ENCODE results near the gene RPGR. TPM values are rescaled to one million over a fixed set of nuclear protein-coding genes. Genes with fewer than 3 reads are reported as not detected.

Gene RPGR
- total RNA-seq, 1 experiment from 2014 or later, result 8.3 TPM

DNA sequence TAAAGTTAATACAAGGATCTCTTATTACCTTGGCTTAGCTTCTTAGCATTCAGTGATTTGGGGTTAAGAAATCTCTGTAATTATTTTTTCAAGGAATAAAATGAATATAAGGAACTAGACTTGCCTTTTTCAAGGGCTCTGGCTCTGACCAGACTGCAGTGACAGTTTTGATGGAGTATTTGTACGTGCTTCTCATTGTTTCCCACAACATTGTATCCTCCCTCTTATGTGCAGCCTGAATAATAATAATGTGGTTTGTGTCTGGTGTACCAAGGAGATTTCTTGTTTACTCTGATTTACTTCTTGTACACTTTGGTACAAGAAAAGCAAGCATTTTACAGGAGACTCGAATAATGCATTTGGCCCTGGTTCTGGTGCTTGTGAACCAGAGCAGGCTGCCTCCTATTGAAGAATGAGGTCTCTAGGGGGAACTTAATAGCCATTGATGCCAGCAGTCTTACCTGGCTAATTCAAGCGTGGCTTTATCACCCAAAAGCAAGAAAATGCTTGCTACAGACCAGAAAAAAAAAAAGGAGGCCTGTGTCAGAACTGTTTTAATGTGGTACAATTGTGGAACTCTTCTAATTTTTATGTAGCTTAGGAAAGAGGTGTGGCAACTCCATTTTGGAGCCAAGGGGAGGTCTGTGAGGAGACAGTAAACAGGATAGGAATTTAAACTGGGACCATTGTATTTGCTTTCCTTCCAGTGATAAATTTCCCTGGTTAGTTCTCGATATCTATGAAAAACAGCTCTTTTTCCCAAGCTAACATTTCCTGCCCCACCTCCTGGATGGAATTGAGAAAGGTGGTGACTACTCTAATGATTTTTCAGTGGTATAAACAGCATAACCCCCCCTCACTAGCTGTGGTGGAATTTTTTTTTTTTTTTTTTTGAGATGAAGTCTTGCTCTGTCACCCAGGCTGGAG lies 30.7 kb upstream of the RPGR start:
- ATAC-seq (no peak), DNase-seq (no peak)
- no TSS peak for BruUV-seq (replicated peaks)
- Histone ChIP-seq H4K20me1 (ENCODE audit: low read length) (no peaks in the 10 kb centered on the region), H3K79me2 (ENCODE audit: low read length) (no peaks in the 10 kb centered on the region), H3K9ac (ENCODE audit: low read length) (no peak overlapping the region), H3K9me2 (replicated peaks; ENCODE audit: low read length) (no peaks in the 10 kb centered on the region), H3K9me3 (ENCODE audit: low read length) (no peaks in the 10 kb centered on the region), H3K4me3 (ENCODE audit: low read length) (no peak overlapping the region), H3K27me3 (ENCODE audit: low read length) (peaks cover under 1% of the 10 kb centered on the region; the same call in 1 of the 2 replicates), H3K4me1 (ENCODE audit: insufficient read depth, low read length) (no peaks in the 10 kb centered on the region), H3K36me3 (ENCODE audit: low read depth, low read length) (no peaks in the 10 kb centered on the region), H2AFZ (ENCODE audit: low read length) (no peak overlapping the region), H3K27ac (ENCODE audit: low read length) (no peak overlapping the region), H3K4me2 (ENCODE audit: low read length) (no peak overlapping the region), H3F3A (ENCODE audit: low read length, unreplicated experiment) (no peaks in the 10 kb centered on the region)
- ChIA-PET POLR2A (ENCODE audit: unreplicated experiment) (no interaction called here), CTCF (no interaction called here)
- no peak for TF ChIP-seq CTCF (conservative IDR thresholded peaks at IDR 0.05; ENCODE audit: low read depth, low read length)
- TF ChIP-seq EZH2phosphoT487 (IDR thresholded peaks at IDR 0.05; ENCODE audit: borderline replicate concordance, low read length), result no peak
- intact Hi-C loops (cut with micrococcal nuclease), result no loop called here

DNA sequence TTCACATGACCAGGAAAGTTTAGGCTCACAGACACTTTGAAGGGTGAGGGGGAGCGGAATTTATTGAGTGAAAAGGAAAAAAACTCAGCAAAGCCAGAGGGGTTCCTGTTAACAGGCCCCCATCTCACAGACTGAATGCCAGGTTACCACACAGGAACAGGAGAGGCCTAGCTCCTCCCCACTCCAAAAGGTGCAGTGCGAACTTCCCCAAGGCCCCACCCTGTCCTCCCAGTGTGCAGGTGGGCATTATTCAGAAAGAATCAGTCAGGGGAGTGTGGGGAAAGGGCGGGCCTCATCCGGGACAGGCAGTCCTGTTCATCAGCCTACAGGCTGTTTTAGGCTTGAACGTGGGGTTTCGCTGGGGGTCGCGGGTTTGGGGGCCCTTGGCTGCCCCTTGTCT lies 29.1 kb upstream of the RPGR start:
- no peak for TF ChIP-seq EZH2 (IDR thresholded peaks at IDR 0.05; ENCODE audit: low read length, unreplicated experiment)
- intact Hi-C loops (cut with micrococcal nuclease), result no loop called here
- DNase-seq (no peak), ATAC-seq (no peak)
- Histone ChIP-seq H3F3A (ENCODE audit: low read length, unreplicated experiment) (no peaks in the 10 kb centered on the region), H3K9me3 (ENCODE audit: low read length) (no peaks in the 10 kb centered on the region), H2AFZ (ENCODE audit: low read length) (no peak overlapping the region), H3K36me3 (ENCODE audit: low read depth, low read length) (no peaks in the 10 kb centered on the region), H3K9ac (ENCODE audit: low read length) (no peak overlapping the region), H3K4me3 (ENCODE audit: low read length) (no peak overlapping the region), H3K4me1 (ENCODE audit: insufficient read depth, low read length) (no peaks in the 10 kb centered on the region), H3K79me2 (ENCODE audit: low read length) (no peaks in the 10 kb centered on the region), H4K20me1 (ENCODE audit: low read length) (no peaks in the 10 kb centered on the region), H3K9me2 (replicated peaks; ENCODE audit: low read length) (no peaks in the 10 kb centered on the region), H3K27ac (ENCODE audit: low read length) (no peak overlapping the region), H3K27me3 (ENCODE audit: low read length) (peaks cover 10% of the 10 kb centered on the region), H3K4me2 (ENCODE audit: low read length) (no peak overlapping the region)
- BruUV-seq (replicated peaks), result no TSS peak
- ChIA-PET CTCF (no interaction called here), POLR2A (ENCODE audit: unreplicated experiment) (interaction anchor here (0.6 kb wide), 1 partner anchor 46 kb away, joined by 3 read pairs; no protein-coding TSS in a partner anchor)

DNA sequence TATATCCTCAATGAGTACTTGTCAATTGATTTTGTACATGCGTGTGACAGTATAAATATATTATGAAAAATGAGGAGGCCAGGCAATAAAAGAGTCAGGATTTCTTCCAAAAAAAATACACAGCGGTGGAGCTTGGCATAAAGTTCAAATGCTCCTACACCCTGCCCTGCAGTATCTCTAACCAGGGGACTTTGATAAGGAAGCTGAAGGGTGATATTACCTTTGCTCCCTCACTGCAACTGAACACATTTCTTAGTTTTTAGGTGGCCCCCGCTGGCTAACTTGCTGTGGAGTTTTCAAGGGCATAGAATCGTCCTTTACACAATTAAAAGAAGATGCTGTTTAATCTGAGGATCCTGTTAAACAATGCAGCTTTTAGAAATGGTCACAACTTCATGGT lies 25.1 kb upstream of the RPGR start, which contains the start of gene OTC:
Gene OTC (plus strand): TSS at position 243 of the 400 bp plus-strand sequence. CDS start 93 bp downstream, at position 336.
- H4K20me1 ChIP-seq (ENCODE audit: low read length), result no peaks in the 10 kb centered on the region
- intact Hi-C loops (cut with micrococcal nuclease), result no loop called here
- H3K4me2 ChIP-seq (ENCODE audit: low read length), result no peak within 1 kb of the TSS
- H3K9me2 ChIP-seq (replicated peaks; ENCODE audit: low read length), result no peaks in the 10 kb centered on the region
- no peak for TF ChIP-seq EZH2phosphoT487 (IDR thresholded peaks at IDR 0.05; ENCODE audit: borderline replicate concordance, low read length)
- TF ChIP-seq CTCF (conservative IDR thresholded peaks at IDR 0.05; ENCODE audit: low read depth, low read length), result no peak
- TF ChIP-seq EZH2 (IDR thresholded peaks at IDR 0.05; ENCODE audit: low read length, unreplicated experiment), result no peak
- no peaks in the 10 kb centered on the region for H3K4me1 ChIP-seq (ENCODE audit: insufficient read depth, low read length)
- no peaks in the 10 kb centered on the region for H3K79me2 ChIP-seq (ENCODE audit: low read length)
- no peak for DNase-seq
- H3K9ac ChIP-seq (ENCODE audit: low read length), result no peak within 1 kb of the TSS
- CTCF ChIA-PET, result no interaction called here
- no peak within 1 kb of the TSS for H3K27ac ChIP-seq (ENCODE audit: low read length)
- H2AFZ ChIP-seq (ENCODE audit: low read length), result no peak within 1 kb of the TSS
- H3K27me3 ChIP-seq (ENCODE audit: low read length), result peaks cover 18% of the 10 kb centered on the region
- no peak within 1 kb of the TSS for H3K4me3 ChIP-seq (ENCODE audit: low read length)
- BruUV-seq (replicated peaks), result no TSS peak
- ATAC-seq, result no peak
- no peaks in the 10 kb centered on the region for H3K9me3 ChIP-seq (ENCODE audit: low read length)
- POLR2A ChIA-PET (ENCODE audit: unreplicated experiment), result interaction anchor here (0.6 kb wide), 2 partner anchors 26 to 28 kb away, joined by 3 to 12 read pairs; no protein-coding TSS in a partner anchor
- H3F3A ChIP-seq (ENCODE audit: low read length, unreplicated experiment), result no peaks in the 10 kb centered on the region
- no peaks in the 10 kb centered on the region for H3K36me3 ChIP-seq (ENCODE audit: low read depth, low read length)
